H54 (cell line): ENCODE results near the gene SOX15.

Source experiments
- DNase-seq: peaks from one replicate; pipeline ENCODE4 v3.0.0; 2011; ENCODE audit warnings: low spot score, mixed read lengths; ENCODE audit not compliant: insufficient read length
- FAIRE-seq: peaks from 3 replicates; lab custom pipeline; 2011; peaks lifted over from hg19 to GRCh38; lab: Jason Lieb, UNC
- POLR2A ChIP-seq: IDR thresholded peaks from 2 replicates; pipeline ENCODE4 v1.6.1; 2011; ENCODE audit warnings: low read depth, mild to moderate bottlenecking, low read length

The SOX15 gene

GRCh38 chr17:7577327-7578199 is 12.3 kb downstream of the SOX15 start:
- FAIRE-seq (no peak), DNase-seq (no peak)
- no peak for TF ChIP-seq POLR2A

GRCh38 chr17:7576432-7576937 is 13.4 kb downstream of the SOX15 start:
- DNase-seq: no peak
- no peak for FAIRE-seq
- TF ChIP-seq POLR2A: no peak

GRCh38 chr17:7575959-7576358 is 13.9 kb downstream of the SOX15 start:
- no peak for TF ChIP-seq POLR2A
- DNase-seq (no peak), FAIRE-seq (no peak)

GRCh38 chr17:7575481-7575883 is 14.4 kb downstream of the SOX15 start:
- no peak for FAIRE-seq
- TF ChIP-seq POLR2A: no peak
- DNase-seq: no peak

GRCh38 chr17:7574176-7574953 is 15.5 kb downstream of the SOX15 start:
- FAIRE-seq: no peak
- DNase-seq: no peak
- TF ChIP-seq POLR2A: no peak

- TF ChIP-seq POLR2A: 0 out of 2 replicates have a peak, but pooled peaks have one; percentile 30
- no peak for FAIRE-seq
- peak; percentile 58 for DNase-seq
These were observed 16.4 kb downstream of the SOX15 start for GRCh38 chr17:7573324-7574080.

- TF ChIP-seq POLR2A: peak; percentile 90
- FAIRE-seq (no peak), DNase-seq (peak; percentile 96)
These were observed 17.1 kb downstream of the SOX15 start for GRCh38 chr17:7572588-7573323.

GRCh38 chr17:7572338-7572587 is 17.6 kb downstream of the SOX15 start:
- FAIRE-seq: no peak
- TF ChIP-seq POLR2A: peak; percentile 40; the same call in 1 of the 2 replicates

GRCh38 chr17:7570351-7570750 is 19.5 kb downstream of the SOX15 start:
- TF ChIP-seq POLR2A: no peak
- FAIRE-seq (no peak), DNase-seq (no peak)

More at GRCh38 chr17:7572338-7572587, 17.6 kb downstream of the SOX15 start:
- DNase-seq: no peak

GRCh38 chr17:7569571-7569970 is 20.3 kb downstream of the SOX15 start:
- DNase-seq (no peak), FAIRE-seq (no peak)
- TF ChIP-seq POLR2A: no peak

GRCh38 chr17:7563115-7563869 is 26.6 kb downstream of the SOX15 start:
- FAIRE-seq: no peak
- no peak for DNase-seq
- TF ChIP-seq POLR2A: no peak

- FAIRE-seq (no peak), DNase-seq (no peak)
- TF ChIP-seq POLR2A: no peak
These were observed 27.7 kb downstream of the SOX15 start for GRCh38 chr17:7562208-7562605.
